ENCODE measurements around the gene TNFRSF1A.

DNA sequence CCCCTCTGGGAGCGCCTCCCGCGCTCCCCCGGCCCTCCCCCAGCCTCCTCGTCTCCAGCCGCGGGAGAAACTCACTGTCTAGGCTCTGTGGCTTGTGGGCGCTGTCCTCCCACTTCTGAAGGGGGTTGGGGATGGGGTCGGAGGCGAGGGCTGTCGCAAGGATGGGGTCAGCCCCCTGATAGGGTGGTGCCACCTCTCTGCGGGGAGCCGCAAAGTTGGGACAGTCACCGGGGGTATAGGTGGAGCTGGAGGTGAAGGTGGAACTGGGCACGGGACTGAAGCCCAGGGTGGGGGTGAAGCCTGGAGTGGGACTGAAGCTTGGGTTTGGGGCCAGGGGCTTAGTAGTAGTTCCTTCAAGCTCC is 12.2 kb downstream of the TNFRSF1A start:
- no peak for TF ChIP-seq POLR2A (IDR thresholded peaks at IDR 0.05)
- TF ChIP-seq, protein P1, sequence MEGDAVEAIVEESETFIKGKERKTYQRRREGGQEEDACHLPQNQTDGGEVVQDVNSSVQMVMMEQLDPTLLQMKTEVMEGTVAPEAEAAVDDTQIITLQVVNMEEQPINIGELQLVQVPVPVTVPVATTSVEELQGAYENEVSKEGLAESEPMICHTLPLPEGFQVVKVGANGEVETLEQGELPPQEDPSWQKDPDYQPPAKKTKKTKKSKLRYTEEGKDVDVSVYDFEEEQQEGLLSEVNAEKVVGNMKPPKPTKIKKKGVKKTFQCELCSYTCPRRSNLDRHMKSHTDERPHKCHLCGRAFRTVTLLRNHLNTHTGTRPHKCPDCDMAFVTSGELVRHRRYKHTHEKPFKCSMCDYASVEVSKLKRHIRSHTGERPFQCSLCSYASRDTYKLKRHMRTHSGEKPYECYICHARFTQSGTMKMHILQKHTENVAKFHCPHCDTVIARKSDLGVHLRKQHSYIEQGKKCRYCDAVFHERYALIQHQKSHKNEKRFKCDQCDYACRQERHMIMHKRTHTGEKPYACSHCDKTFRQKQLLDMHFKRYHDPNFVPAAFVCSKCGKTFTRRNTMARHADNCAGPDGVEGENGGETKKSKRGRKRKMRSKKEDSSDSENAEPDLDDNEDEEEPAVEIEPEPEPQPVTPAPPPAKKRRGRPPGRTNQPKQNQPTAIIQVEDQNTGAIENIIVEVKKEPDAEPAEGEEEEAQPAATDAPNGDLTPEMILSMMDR (IDR thresholded peaks at IDR 0.05): no peak

Data from esophagus squamous epithelium (tissue), 4 donors.